Transverse colon (tissue), 4 donors: ENCODE measurements around the gene CCM2. TPM values are rescaled to one million over a fixed set of nuclear protein-coding genes. Genes with fewer than 3 reads are reported as not detected.

ENCODE experiments used
- DNase-seq: peaks from one replicate; pipeline ENCODE4 v3.0.0-alpha.2; 2019
- H3K27ac ChIP-seq, 4 donors: fragments of 200-600 bp; sonication (generic); 2 replicates each; pipeline ENCODE4 v1.5.1; 2016 to 2018; ENCODE audit warnings: inconsistent platforms in 4 of 4
- H3K27me3 ChIP-seq: fragments of 200-600 bp; sonication (generic); 2 replicates; pipeline ENCODE4 v1.5.1; 2017; ENCODE audit warnings: inconsistent platforms
- H3K36me3 ChIP-seq, 4 donors: fragments of 200-600 bp; sonication (generic); 2 replicates each; pipeline ENCODE4 v1.5.1; 2017 to 2019; ENCODE audit warnings: inconsistent platforms in 4 of 4
- H3K4me1 ChIP-seq, 4 donors: fragments of 200-600 bp; sonication (generic); 2 replicates each; pipeline ENCODE4 v1.5.1; 2017 to 2020; ENCODE audit warnings: inconsistent platforms in 4 of 4
- H3K4me3 ChIP-seq, 4 donors: fragments of 200-600 bp; sonication (generic); 1 replicate in 1 of 4; 2 replicates in 3 of 4; pipeline versions ENCODE4 v1.5.1 to v1.6.1; 2017 to 2019; ENCODE audit warnings: inconsistent platforms in 4 of 4
- H3K9me3 ChIP-seq, 2 donors: fragments of 200-600 bp; sonication (generic); 2 replicates each; pipeline ENCODE4 v1.5.1; 2017 to 2019; ENCODE audit warnings: inconsistent platforms in 2 of 2
- EP300 ChIP-seq: sonication (generic); formaldehyde crosslinking; IDR thresholded peaks from one replicate; pipeline ENCODE4 v1.6.1; 2017; ENCODE audit warnings: antibody characterized with exemption, low read depth
- POLR2A ChIP-seq: fragments of 450-650 bp; IDR thresholded peaks from one replicate; pipeline ENCODE4 v1.6.1; 2016; ENCODE audit warnings: antibody characterized with exemption, mild to moderate bottlenecking, moderate library complexity
- POLR2AphosphoS5 ChIP-seq, 3 donors: sonication (generic); formaldehyde crosslinking; IDR thresholded peaks; one replicate each; pipeline ENCODE4 v1.6.1; 2016; ENCODE audit warnings: antibody characterized with exemption in 3 of 3
- WGBS, 2 donors: methylation state at CpG; one replicate each; pipeline ENCODE4 v1.1.5; 2018; ENCODE audit warnings: low coverage in 1 of 2; 5-methylcytosine and 5-hydroxymethylcytosine counted together
- in situ Hi-C, 4 donors: fragments of 200-750 bp; cut with MboI; loops; one replicate each; pipeline versions ENCODE4 v1.15.0 to v1.15.1; 2017; ENCODE audit warnings: low sequenced_read_pairs in 3 of 4, low pct_ligation_motif_present in 1 of 4, low pct_unique_long_range_greater_than_20kb in 1 of 4
- intact Hi-C: fragments of 100-400 bp; cut with DNase I; formaldehyde crosslinking; loops from one replicate; pipeline ENCODE4 v1.15.1; 2023; ENCODE audit warnings: low total_unique reads
- total RNA-seq, 4 donors: library from RNA; depleted of rRNA; stranded (reverse); fragments of >200 nt; gene quantifications; one replicate each; pipeline ENCODE4 v1.1.0, GENCODE V29; 2016
- TF ChIP-seq, protein P1 (sequence below), 5 experiments: fragments of 200-600 bp in 3 of 5; fragments of 450-650 bp in 2 of 5; sonication (generic) in 3 of 5; IDR thresholded peaks; 1 replicate in 2 of 5; 2 replicates in 3 of 5; pipeline ENCODE4 v1.5.1; 2016 to 2017; ENCODE audit warnings: antibody characterized with exemption in 5 of 5, inconsistent platforms in 3 of 5, mild to moderate bottlenecking in 2 of 5, moderate library complexity in 1 of 5

CCM2 gene
- total RNA-seq, 4 donors from 2014 or later = 40.4 to 76.4 (median 47.8) TPM

DNA sequence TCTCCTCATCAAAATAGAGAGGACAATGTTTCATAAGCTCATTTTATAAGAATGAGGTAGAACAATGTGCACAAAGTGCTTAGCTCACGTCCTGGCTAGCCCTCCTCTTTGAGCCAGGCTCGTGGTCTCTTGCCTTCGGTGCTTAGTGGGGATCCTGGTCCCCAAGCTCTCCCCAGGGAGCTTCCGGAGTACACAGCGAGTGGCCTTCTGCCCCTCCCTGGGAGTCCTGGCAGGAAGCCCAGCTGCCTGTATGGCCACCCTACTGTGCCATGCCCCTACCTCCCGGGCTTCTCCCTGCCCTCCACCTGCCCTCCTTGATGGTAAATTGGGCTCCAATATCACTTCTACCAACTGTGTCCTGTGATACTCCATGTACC, 22.1 kb upstream of the CCM2 start:
- intact Hi-C loops = loop anchor here (10.0 kb wide), 1 partner anchor 157 kb away; no protein-coding TSS in a partner anchor
- Histone ChIP-seq H3K27ac (peak overlapping the region; percentile 60 to 73 (median 66)), H3K27me3 (no peaks in the 10 kb centered on the region), H3K36me3 (peaks cover 0 to 5% (median 0%) of the 10 kb centered on the region in 4 donors), H3K4me1 (peaks cover 0 to 21% (median 8%) of the 10 kb centered on the region in 4 donors), H3K4me3 (peak overlapping the region in 1 of 4 donors; percentile 29), H3K9me3 (no peaks in the 10 kb centered on the region)
- peak; percentile 37 for DNase-seq
- WGBS, 2 donors = 38% methylated on average over 6 of the region's 6 CpGs; no CpG with 5 or more reads in 1 of the 2 donors
- TF ChIP-seq POLR2AphosphoS5 (IDR thresholded peaks at IDR 0.05) (no peak), EP300 (no peak), POLR2A (no peak)
- TF ChIP-seq, protein P1, sequence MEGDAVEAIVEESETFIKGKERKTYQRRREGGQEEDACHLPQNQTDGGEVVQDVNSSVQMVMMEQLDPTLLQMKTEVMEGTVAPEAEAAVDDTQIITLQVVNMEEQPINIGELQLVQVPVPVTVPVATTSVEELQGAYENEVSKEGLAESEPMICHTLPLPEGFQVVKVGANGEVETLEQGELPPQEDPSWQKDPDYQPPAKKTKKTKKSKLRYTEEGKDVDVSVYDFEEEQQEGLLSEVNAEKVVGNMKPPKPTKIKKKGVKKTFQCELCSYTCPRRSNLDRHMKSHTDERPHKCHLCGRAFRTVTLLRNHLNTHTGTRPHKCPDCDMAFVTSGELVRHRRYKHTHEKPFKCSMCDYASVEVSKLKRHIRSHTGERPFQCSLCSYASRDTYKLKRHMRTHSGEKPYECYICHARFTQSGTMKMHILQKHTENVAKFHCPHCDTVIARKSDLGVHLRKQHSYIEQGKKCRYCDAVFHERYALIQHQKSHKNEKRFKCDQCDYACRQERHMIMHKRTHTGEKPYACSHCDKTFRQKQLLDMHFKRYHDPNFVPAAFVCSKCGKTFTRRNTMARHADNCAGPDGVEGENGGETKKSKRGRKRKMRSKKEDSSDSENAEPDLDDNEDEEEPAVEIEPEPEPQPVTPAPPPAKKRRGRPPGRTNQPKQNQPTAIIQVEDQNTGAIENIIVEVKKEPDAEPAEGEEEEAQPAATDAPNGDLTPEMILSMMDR (IDR thresholded peaks at IDR 0.05) = no peak
- in situ Hi-C loops = no loop called here

GRCh38 chr7:44978511-44979366, 21.3 kb upstream of the CCM2 start, which contains the start of gene MYO1G:
Gene MYO1G, minus strand, starts transcription at chr7:44979015. Its CDS starts 54 bp downstream, at chr7:44978961.
- intact Hi-C loops (loop anchor here (10.0 kb wide), 1 partner anchor 156 kb away; no protein-coding TSS in a partner anchor), in situ Hi-C loops (no loop called here)
- 70% methylated on average over 24 of the region's 24 CpGs; no CpG with 5 or more reads in 1 of the 2 donors for WGBS, 2 donors
- H3K9me3 ChIP-seq = no peaks in the 10 kb centered on the region
- H3K36me3 ChIP-seq = peaks cover 0 to 11% (median 0%) of the 10 kb centered on the region in 4 donors
- TF ChIP-seq, protein P1 (IDR thresholded peaks at IDR 0.05) = no peak
- TF ChIP-seq POLR2A (no peak), POLR2AphosphoS5 (IDR thresholded peaks at IDR 0.05) (peak in 1 of 3 donors; percentile 17)
- peak within 1 kb of the TSS; percentile 60 to 73 (median 66) for H3K27ac ChIP-seq
- peaks cover 0 to 21% (median 8%) of the 10 kb centered on the region in 4 donors for H3K4me1 ChIP-seq
- H3K4me3 ChIP-seq = peak within 1 kb of the TSS in 2 of 4 donors; percentile 20 to 29
- DNase-seq = peak; percentile 72
- H3K27me3 ChIP-seq = no peaks in the 10 kb centered on the region

- Histone ChIP-seq H3K27ac (peak overlapping the region; percentile 58 to 73 (median 62)), H3K27me3 (no peaks in the 10 kb centered on the region), H3K4me3 (no peak overlapping the region), H3K4me1 (peaks cover 0 to 24% (median 10%) of the 10 kb centered on the region in 4 donors), H3K36me3 (peaks cover 0 to 11% (median 0%) of the 10 kb centered on the region in 4 donors), H3K9me3 (no peaks in the 10 kb centered on the region)
- WGBS, 2 donors = 58 to 63% methylated on average over 3 to 8 of the region's 8 CpGs
- TF ChIP-seq POLR2AphosphoS5 (IDR thresholded peaks at IDR 0.05) (no peak), POLR2A (no peak), EP300 (no peak)
- TF ChIP-seq, protein P1 (IDR thresholded peaks at IDR 0.05) = no peak
- intact Hi-C loops = loop anchor here (10.0 kb wide), 1 partner anchor 155 kb away; no protein-coding TSS in a partner anchor
- in situ Hi-C loops = no loop called here
- DNase-seq = no peak
Measured at GRCh38 chr7:44979481-44980392, 20.3 kb upstream of the CCM2 start.
